HG02840 (cell line): Measurements from ENCODE around the gene MBIP.
A peak's percentile ranks its signal among the peaks of the same experiment; 100 is the strongest.
"Not testable (repeated sequence)": the region's sequence is repeated elsewhere in the genome, so short reads cannot be mapped to it uniquely, and the experiment has no call there.

Experiments used
- ATAC-seq: cut with Tn5 transposase; IDR thresholded peaks from one replicate; pipeline ENCODE4 v1.9.1; 2021; ENCODE audit warnings: mild to moderate bottlenecking, moderate library complexity, moderate number of reproducible peaks; ENCODE audit not compliant: unreplicated experiment, low FRiP score

The MBIP gene

GRCh38 chr14:36320200-36320896 lies at the start of gene MBIP:
Gene MBIP, minus strand, starts transcription at chr14:36320637. Its CDS starts 49 bp downstream, at chr14:36320588.
- peak; percentile 98 for ATAC-seq

- no peak for ATAC-seq
Observed at GRCh38 chr14:36367985-36368774, 47.7 kb upstream of the MBIP start.

- ATAC-seq, result no peak
Observed at GRCh38 chr14:36365766-36366165, 45.3 kb upstream of the MBIP start.

GRCh38 chr14:36363704-36364103 lies 43.3 kb upstream of the MBIP start:
- ATAC-seq, result no peak

GRCh38 chr14:36362648-36363047 lies 42.2 kb upstream of the MBIP start:
- ATAC-seq, result no peak

GRCh38 chr14:36361210-36361853 lies 40.9 kb upstream of the MBIP start:
- no peak for ATAC-seq

GRCh38 chr14:36356862-36357261 lies 36.4 kb upstream of the MBIP start:
- ATAC-seq, result no peak

GRCh38 chr14:36346052-36346451 lies 25.6 kb upstream of the MBIP start:
- ATAC-seq, result no peak

GRCh38 chr14:36344211-36344610 lies 23.8 kb upstream of the MBIP start:
- no peak for ATAC-seq

GRCh38 chr14:36341811-36342210 lies 21.4 kb upstream of the MBIP start:
- not testable (repeated sequence) for ATAC-seq

- no peak for ATAC-seq
Observed at GRCh38 chr14:36340276-36340890, 19.9 kb upstream of the MBIP start.

- no peak for ATAC-seq
Observed at GRCh38 chr14:36339816-36340215, 19.4 kb upstream of the MBIP start.

GRCh38 chr14:36333119-36333518 lies 12.7 kb upstream of the MBIP start:
- ATAC-seq, result no peak

- ATAC-seq, result not testable (repeated sequence)
Observed at GRCh38 chr14:36327573-36327972, 7.1 kb upstream of the MBIP start.

GRCh38 chr14:36325853-36326252 lies 5.4 kb upstream of the MBIP start:
- no peak for ATAC-seq

GRCh38 chr14:36324897-36325296 lies 4.5 kb upstream of the MBIP start:
- no peak for ATAC-seq

GRCh38 chr14:36320897-36321381 lies 502 bp upstream of the MBIP start:
- peak; percentile 20 for ATAC-seq

GRCh38 chr14:36319899-36320199 lies 588 bp downstream of the MBIP start:
- ATAC-seq, result no peak

- no peak for ATAC-seq
Observed at GRCh38 chr14:36317650-36318049, 2.8 kb downstream of the MBIP start.

- ATAC-seq, result no peak
Observed at GRCh38 chr14:36316131-36316530, 4.3 kb downstream of the MBIP start.
